Omental fat pad (tissue), 4 donors: ENCODE results near the gene CYP2F1. TPM values are rescaled to one million over a fixed set of nuclear protein-coding genes. Genes with fewer than 3 reads are reported as not detected.
"Not testable (repeated sequence)": the region's sequence is repeated elsewhere in the genome, so short reads cannot be mapped to it uniquely, and the experiment has no call there.

Source experiments
- ATAC-seq: fragments of 150-250 bp; one replicate; pipeline ENCODE4 v1.9.1; 2016; ENCODE audit warnings: mild to moderate bottlenecking, moderate library complexity; ENCODE audit not compliant: low FRiP score
- DNase-seq: peaks from one replicate; pipeline ENCODE4 v3.0.0-alpha.2; 2019; ENCODE audit warnings: low spot score
- total RNA-seq, 4 donors: library from RNA; depleted of rRNA; stranded (reverse); fragments of >200 nt; gene quantifications; one replicate each; pipeline ENCODE4 v1.1.0, GENCODE V29; 2016
- TF ChIP-seq, protein P1 (sequence below), 3 donors: fragments of 450-650 bp; IDR thresholded peaks; one replicate each; pipeline ENCODE4 v1.5.1; 2016 to 2017; ENCODE audit warnings: antibody characterized with exemption in 3 of 3, mild to moderate bottlenecking in 3 of 3, moderate library complexity in 2 of 3

CYP2F1 gene
- total RNA-seq, 4 donors from 2014 or later: not detected

DNA sequence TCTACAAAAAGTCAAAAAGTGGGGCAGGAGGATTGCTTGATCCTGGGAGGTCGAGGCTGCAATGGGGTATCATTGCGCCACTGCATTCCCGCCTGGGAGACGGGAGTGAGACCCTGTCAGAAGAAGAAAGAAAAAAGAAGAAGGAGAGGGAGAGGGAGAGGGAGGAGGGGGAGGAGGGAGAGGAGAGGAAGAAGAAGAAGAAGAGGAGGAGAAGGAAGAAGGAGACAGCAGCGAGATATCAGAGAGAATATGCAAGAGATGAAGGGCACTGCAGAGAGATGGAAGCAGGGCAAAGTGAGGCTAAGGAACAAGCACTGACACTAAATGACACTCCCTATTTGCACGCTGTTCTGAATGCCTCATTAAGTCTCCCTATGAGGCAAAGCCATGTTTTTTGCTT, 14.5 kb downstream of the CYP2F1 start:
- DNase-seq (no peak), ATAC-seq (no peak)
- TF ChIP-seq, protein P1, sequence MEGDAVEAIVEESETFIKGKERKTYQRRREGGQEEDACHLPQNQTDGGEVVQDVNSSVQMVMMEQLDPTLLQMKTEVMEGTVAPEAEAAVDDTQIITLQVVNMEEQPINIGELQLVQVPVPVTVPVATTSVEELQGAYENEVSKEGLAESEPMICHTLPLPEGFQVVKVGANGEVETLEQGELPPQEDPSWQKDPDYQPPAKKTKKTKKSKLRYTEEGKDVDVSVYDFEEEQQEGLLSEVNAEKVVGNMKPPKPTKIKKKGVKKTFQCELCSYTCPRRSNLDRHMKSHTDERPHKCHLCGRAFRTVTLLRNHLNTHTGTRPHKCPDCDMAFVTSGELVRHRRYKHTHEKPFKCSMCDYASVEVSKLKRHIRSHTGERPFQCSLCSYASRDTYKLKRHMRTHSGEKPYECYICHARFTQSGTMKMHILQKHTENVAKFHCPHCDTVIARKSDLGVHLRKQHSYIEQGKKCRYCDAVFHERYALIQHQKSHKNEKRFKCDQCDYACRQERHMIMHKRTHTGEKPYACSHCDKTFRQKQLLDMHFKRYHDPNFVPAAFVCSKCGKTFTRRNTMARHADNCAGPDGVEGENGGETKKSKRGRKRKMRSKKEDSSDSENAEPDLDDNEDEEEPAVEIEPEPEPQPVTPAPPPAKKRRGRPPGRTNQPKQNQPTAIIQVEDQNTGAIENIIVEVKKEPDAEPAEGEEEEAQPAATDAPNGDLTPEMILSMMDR (IDR thresholded peaks at IDR 0.05): no peak

DNA sequence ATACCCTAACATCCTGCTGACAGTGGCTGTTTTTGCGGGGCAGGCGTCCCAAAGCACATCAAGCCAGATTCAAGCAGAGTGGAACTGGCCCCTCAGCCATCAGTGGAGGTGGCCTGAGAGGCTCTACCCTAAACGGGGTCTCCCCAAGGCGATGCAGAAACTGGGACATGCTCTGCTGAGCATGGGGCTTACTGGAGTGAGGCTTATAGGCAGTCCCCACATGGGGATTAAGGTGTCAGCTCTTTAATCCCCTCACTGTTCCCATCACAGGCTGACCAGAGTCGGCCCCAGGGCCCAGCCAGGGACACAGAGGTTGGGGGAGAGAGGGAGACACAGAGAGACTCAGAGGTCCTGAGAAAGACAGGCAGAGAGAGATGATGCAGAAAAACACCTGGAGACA, 17.0 kb downstream of the CYP2F1 start:
- no peak for DNase-seq
- no peak for ATAC-seq
- TF ChIP-seq, protein P1 (IDR thresholded peaks at IDR 0.05): no peak

DNA sequence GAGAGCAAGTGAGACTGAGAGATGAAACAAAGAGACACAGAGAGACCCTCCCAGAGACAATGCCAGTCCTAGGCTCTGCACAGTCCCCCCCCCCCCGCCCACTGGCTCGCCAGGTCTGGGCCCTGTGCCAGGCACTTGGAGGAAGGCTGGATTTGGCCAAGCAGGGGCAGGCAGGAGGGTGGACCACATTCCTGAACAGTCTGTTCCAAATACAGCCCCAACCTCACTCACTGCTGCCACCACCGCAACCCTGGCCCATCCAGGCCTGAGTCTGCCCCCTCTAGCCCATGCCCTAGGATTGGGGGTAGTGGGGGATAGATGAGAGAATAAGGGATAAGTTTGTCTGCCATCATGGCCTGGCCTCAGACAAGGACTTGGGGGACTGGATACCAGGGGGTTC, 19.0 kb downstream of the CYP2F1 start:
- TF ChIP-seq, protein P1 (IDR thresholded peaks at IDR 0.05): no peak
- no peak for ATAC-seq
- no peak for DNase-seq

DNA sequence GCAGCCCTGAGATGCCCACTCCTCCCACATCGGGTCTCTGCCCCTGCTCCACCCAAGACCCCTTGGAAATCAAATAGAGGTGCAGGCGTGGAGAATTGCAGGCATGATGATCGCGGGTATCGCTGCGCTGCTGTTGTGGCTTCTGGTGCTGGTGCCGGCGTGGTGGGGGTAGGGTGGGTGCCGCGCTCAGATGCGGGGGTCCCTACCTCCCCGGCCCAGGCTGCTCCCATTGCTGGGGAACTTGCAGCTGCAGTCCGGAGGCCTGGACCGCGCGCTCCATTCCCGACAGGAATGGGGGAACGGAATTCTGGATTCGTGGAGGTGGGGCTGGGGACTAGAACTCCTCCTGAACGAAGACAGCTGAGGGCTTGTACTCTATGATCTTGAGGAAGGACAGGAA, 20.4 kb downstream of the CYP2F1 start:
- ATAC-seq (no peak), DNase-seq (no peak)

DNA sequence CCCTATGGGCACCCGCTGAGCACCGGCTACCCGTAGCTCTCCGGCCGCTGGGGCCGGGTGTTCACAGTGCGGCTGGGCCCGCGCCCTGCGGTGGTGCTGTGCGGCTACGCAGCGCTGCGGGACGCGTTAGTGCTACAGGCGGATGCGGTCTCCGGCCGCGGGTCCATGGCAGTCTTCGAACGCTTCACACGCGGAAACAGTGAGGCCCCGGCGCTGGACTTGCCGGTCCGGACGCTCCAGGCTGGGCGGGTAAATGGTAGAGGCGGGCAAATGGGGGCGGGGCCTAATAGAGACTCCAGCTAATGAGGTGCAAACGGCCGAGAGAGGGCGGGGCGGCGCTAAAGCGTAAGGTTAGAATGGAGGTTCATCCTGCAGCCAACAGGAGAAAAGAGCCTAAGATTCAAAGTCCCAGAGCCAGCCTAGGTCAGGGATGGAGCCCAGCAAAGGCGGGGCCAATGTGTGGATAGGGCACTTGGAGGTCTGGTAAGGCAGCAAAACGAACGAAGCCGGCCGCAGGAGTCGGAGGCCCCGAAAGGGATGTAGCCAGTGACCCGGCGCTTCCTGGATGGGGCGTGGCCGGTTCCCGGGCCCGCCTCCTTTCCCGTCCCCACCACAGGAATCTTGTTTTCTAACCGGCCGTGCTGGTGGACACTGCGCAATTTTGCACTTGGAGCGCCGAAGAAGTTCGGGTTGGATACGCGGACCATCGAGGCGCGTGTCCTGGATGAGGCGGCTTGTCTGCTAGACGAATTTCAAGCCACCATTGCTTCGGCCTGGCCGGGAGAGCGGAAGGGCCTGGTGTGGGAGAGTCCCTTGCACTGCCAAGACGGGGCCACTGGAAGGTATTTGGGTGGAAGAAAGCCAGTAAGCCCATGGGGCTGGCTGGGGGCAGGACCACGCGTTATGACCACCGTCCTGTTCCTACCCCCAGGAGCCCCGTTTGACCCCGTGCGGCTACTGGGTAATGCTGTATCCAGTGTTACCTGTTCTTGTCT, 21.5 kb downstream of the CYP2F1 start:
- DNase-seq: not testable (repeated sequence)
- ATAC-seq: peak; percentile 97

More for the DNA sequence above, 20.4 kb downstream of the CYP2F1 start:
- TF ChIP-seq, protein P1 (IDR thresholded peaks at IDR 0.05): no peak

DNA sequence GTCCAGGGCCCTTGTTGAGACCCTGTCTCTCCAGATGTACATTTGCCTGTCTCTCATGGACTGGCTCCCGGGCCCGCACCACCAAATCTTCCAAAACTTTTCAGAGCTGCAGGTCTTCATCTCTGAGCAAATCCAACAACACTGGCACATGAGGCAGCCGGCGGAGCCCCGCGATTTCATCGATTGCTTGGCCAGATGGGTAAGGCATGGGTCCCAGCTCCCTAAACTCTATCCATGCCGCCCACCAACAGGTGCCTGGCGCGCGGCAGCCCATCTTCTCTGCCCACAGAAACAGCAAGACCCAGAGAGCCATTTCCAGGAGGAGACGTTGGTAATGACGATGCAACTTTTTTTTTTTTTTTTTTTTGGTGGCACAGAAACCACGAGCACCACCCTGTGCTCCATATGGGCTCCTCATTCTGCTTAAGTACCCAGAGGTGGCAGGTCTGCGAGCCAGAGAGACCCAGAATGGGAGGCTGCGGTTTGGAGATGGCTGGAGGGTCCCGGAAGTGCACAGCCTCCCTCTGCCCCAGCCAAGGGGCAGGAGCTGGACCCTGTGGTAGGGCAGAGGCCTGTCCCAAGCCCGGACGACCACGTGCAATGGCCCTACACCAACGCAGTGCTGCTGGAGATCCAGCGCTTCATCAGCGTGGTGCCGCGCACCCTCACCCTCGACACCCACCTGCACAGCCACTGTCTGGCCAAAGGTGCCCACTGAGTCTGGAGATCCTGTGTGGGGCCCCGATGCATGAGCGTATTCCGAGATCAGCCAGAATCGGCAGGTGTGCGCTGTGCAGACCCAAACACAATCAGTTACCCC, 22.6 kb downstream of the CYP2F1 start:
- no peak for DNase-seq
- no peak for ATAC-seq
- TF ChIP-seq, protein P1 (IDR thresholded peaks at IDR 0.05): no peak

DNA sequence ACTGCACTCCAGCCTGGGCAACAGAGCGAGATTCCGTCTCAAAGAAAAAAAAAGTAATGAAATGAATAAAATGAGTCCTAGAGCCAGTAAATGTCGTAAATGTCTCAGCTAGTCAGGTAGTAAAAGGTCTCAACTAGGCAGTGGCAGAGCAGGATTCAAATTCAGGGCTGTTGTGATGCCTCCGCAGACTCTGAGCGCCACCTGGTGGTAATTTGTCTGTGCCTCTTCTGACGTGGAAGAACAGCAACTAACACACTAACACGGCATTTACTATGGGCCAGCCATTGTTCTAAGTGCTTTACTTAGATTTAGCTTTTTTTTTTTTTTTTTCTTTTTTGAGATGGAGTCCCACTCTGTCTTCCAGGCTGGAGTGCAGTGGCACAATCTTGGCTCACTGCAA, 30.2 kb downstream of the CYP2F1 start:
- DNase-seq: peak; percentile 90
- no peak for ATAC-seq
- TF ChIP-seq, protein P1 (IDR thresholded peaks at IDR 0.05): peak in 1 of 3 donors; percentile 18
